T-helper 22 cell (primary cell): ENCODE data around the gene UBE2K.
A peak's percentile ranks its signal among the peaks of the same experiment; 100 is the strongest.
"Not testable (repeated sequence)": the region's sequence is repeated elsewhere in the genome, so short reads cannot be mapped to it uniquely, and the experiment has no call there.

Experiments used
- DNase-seq: peaks from one replicate; pipeline ENCODE4 v3.0.0-alpha.2; 2020; ENCODE audit warnings: low read depth

Gene UBE2K

DNA sequence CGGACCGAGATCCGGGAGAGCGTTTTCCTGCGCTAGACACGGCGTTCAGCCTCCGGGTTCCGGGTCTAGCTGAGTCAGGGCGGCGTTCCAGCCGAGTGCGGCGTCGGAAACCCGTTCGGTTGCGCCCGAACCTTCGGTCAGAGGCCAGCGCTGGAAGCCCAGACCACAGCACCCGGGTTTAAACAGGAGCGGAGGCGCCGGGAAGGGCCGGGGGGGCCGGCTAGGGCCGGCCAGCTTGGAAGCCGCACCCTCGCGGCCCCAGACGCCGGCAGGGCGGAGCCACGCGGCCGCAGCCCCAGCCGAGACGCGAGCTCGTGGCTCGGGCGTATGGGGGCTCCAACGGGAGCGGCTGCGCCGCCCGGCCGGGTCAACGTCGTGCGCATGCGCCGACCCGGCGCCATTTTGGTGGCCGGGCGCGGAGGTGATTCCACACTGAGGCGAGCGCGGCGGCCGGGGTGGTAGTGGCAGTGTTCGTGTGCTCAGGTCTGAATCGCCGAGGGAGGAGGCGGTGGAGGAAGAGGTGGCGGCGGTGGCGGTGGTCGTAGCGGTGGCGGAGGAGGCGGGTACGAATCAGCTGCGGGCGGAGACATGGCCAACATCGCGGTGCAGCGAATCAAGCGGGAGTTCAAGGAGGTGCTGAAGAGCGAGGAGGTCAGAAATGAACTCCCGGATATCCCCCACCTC, at the start of gene UBE2K:
UBE2K (plus strand) TSS at position 397 of the 684 bp plus-strand sequence; CDS start at position 589, 192 bp downstream.
- peak; percentile 82 for DNase-seq

DNA sequence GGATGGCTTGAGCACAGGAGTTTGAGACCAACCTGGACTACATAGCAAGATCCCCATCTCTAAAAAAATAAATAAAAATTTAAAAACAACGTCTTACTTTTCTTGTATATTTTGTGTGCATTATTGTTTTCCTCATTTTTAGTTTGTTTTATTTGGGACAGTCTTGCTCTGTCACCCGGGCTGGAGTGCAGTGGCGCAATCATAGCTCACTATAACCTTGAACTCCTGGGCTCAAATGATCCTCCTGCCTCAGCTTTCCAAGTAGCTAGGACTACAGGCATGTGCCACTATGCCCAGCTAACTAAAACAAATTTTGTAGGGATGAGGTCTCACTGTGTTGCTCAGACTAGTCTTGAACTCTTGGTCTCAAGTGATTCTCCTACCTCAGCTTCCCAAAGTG, 49.7 kb upstream of the UBE2K start:
- no peak for DNase-seq

GRCh38 chr4:39648827-39649558, 48.9 kb upstream of the UBE2K start:
- no peak for DNase-seq

GRCh38 chr4:39649639-39650265, 48.2 kb upstream of the UBE2K start:
- no peak for DNase-seq

DNA sequence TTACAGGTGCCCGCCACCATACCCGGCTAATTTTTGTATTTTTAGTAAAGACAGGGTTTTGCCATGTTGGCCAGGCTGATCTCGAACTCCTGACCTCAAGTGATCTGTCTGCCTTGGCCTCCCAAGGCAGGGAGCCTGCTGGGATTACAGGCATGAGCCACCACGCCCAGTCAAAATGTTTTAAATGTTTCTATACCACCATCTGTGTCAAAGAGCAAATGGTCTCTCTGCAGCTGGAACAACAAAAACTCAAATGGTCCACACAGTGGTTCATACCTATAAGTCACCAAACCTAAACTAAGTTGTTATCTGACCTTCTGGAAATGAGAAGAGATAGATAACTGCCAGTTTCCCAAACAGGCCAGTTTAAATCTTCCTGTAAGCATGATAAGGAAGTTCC, 46.4 kb upstream of the UBE2K start:
- DNase-seq, result not testable (repeated sequence)

DNA sequence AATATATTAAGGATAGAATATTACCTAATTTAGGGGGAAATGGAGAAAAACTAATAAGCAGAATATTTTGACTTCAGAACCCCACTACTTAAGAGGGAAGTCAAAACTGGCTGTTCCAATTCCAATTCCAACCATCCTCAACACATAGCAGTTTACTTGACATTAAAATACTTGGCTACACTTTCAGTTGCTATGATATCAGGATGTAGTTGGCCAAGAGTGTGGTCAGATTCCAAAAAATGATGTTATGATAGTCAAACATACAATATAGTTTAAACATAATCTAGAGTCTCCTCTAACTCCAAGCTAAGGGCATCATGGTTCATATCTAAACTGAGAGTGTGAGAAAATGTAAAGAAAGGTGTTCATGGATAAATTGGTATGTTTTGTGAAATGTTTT, 42.7 kb upstream of the UBE2K start:
- DNase-seq, result no peak

GRCh38 chr4:39655876-39656275, 42.1 kb upstream of the UBE2K start:
- no peak for DNase-seq

- not testable (repeated sequence) for DNase-seq
Observed at GRCh38 chr4:39656638-39657037, 41.3 kb upstream of the UBE2K start.

DNA sequence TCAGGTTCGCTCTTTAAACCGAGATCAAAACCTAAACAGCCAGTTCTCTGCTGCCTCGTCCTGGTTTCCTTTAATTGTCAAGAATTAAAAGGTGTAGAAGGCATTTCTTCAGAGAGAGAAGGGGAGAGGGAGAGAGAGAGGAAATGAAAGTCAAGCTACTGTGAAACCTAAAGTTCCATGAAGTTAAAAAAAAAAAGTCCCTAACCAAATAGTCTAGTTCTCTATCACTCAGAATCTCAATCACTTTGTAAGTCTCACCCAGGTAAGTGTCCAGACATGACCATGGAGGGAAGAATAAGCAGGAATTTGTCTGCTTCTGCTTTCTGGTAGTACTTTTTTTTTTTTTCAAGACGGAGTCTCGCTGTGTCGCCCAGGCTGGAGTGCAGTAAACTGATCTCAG, 40.5 kb upstream of the UBE2K start:
- DNase-seq, result no peak

DNA sequence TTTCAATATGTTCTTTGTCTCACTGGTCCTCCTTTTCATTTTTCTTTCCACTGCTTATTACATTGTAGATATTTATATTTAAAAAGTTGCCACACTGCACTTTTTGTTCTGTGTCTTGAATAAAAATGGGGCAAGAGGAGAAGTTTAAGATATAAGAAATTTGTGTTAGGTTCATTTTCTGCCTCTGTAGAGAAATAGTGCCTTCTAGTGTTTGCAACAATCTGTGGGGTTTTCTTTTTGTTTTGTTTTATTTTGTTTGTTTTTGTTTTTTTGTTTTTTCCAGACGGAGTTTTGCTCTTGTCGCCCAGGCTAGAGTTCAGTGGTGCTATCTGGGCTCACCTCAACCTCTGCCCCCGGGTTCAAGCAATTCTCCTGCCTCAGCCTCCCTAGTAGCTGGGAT, 39.2 kb upstream of the UBE2K start:
- no peak for DNase-seq

DNA sequence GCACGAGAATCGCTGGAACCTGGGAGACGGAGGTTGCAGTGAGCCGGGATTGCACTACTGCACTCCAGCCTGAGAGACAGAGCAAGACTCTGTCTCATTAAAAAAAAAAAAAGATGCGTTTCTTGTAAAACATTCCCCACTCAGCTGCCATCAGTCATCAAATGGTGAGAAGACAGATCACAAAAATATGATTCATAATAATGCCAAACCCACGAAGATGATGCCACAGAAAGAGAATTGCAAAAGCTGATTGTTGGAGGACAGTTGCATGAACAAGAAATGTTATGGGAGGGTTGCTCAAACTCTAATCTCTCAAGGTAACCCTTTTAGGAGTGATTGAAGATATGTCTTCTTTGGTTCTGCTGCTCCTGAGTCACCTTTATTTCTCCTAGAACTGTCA, 37.9 kb upstream of the UBE2K start:
- DNase-seq, result no peak

GRCh38 chr4:39660757-39661156, 37.2 kb upstream of the UBE2K start:
- no peak for DNase-seq

- no peak for DNase-seq
Observed at GRCh38 chr4:39662683-39663082, 35.3 kb upstream of the UBE2K start.

GRCh38 chr4:39664828-39665731, 32.9 kb upstream of the UBE2K start:
- no peak for DNase-seq

DNA sequence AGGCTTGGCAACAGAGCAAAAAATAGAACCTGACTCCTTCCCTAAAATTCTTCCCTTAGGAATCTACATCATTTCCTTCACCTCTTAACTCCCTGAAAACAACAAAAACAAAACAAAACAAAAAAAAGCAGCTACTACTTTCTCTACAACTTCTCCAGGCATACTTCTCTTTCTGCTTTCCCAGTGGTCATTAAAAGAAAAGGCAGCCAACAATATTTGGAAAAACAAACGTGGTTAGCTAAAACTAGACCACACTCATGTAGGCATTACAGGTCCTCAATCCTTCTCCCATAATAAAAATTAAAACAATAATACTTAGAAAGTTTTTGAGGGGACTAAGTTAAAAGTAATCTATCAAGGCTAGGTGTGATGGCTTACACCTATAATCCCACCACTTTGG, 30.2 kb upstream of the UBE2K start:
- no peak for DNase-seq

- no peak for DNase-seq
Observed at GRCh38 chr4:39668887-39669286, 29.0 kb upstream of the UBE2K start.

DNA sequence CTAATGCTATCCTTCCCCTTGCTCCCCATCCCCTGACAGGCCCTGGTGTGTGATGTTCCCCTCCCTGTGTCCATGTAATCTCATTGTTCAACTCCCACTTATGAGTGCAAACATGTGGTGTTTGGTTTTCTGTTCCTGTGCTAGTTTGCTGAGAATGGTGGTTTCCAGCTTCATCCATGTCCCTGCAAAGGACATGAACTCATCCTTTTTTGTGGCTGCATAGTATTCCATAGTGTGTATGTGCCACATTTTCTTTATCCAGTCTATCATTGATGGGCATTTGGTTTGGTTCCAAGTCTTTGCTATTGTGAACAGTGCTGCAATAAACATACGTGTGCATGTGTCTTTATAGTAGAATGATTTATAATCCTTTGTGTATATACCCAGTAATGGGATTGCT, 27.6 kb upstream of the UBE2K start:
- DNase-seq, result not testable (repeated sequence)

DNA sequence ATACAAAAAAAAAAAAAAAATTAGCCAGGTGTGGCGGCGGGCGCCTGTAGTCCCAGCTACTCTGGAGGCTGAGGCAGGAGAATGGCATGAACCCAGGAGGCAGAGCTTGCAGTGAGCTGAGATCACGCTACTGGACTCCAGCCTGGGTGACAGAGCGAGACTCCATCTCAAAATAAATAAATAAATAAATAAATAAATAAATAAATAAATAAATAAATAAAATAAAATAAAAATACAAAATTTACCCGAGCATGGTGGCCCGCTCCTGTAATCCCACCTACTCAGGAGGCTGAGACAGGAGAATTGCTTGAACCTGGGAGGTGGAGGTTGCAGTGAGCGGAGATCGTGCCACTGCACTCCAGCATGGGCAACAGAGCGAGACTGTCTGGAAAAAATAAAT, 22.3 kb upstream of the UBE2K start:
- not testable (repeated sequence) for DNase-seq

- DNase-seq, result not testable (repeated sequence)
Observed at GRCh38 chr4:39681003-39681402, 16.9 kb upstream of the UBE2K start.

DNA sequence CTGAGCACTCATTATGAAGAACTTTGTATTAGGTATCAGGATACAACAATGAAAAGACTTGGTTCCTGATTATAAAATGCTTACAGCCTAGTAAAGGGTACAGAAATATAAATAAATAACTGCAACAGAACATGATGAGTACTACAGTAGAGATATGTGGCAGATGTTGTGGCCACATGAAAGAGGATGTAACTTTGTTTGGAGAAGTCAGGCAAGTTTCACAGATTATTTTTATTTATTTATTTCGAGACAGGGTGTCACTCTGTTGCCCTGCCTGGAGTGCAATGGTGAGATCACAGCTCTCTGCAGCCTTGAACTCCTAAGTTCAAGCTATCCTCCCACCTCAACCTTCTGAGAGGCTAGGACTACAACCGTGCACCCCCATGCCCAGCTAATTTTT, 15.8 kb upstream of the UBE2K start:
- DNase-seq, result no peak

DNA sequence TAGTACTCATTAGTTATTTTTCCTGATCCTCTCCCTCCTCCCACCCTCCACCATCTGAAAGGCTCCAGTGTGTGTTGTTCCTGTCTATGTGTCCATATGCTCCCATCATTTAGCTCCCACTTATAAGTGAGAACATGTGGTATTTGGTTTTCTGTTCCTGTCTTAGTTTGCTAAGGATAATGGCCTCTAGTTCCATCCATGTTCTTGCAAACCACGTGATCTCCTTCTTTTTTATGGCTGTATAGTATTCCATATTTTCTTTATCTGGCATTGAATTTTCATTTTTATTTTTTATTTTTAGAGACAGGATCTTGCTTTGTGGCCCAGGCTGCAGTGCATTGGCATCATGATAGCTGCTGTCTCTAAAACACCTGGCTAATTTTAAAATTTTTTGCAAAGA, 11.9 kb upstream of the UBE2K start:
- no peak for DNase-seq

GRCh38 chr4:39687014-39687413, 10.9 kb upstream of the UBE2K start:
- no peak for DNase-seq
